Measurements from ENCODE around the gene CENPH. TPM values are rescaled to one million over a fixed set of nuclear protein-coding genes. Genes with fewer than 3 reads are reported as not detected.
"Not testable (repeated sequence)": the region's sequence is repeated elsewhere in the genome, so short reads cannot be mapped to it uniquely, and the experiment has no call there.

The CENPH gene
- total and polyA plus RNA-seq, 5 donors from 2014 or later, result 5.6 to 9.3 (median 6.0) TPM

DNA sequence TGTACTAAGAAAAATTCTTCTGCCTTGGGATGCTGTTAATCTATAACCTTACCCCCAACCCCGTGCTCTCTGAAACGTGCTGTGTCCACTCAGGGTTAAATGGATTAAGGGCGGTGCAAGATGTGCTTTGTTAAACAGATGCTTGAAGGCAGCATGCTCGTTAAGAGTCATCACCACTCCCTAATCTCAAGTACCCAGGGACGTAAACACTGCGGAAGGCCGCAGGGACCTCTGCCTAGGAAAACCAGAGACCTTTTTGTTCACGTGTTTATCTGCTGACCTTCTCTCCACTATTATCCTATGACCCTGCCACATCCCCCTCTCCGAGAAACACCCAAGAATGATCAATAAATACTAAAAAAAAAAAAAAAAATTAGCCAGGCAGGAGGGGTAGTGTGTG is 31.4 kb downstream of the CENPH start:
- not testable (repeated sequence) for H3K9me3 Mint-ChIP-seq; H3K27ac Mint-ChIP-seq; H3K9me3 ChIP-seq (ENCODE audit: control insufficient read depth in 2 of 2, low read length in 2 of 2); H3K27ac ChIP-seq (ENCODE audit: insufficient read depth, low read length, poor library complexity, severe bottlenecking); ATAC-seq (ENCODE audit: low read depth in 2 of 2); H3K36me3 Mint-ChIP-seq; H3K27me3 ChIP-seq (ENCODE audit: control insufficient read depth, insufficient read depth, low read length); H3K4me3 ChIP-seq (ENCODE audit: low read depth, low read length); H3K27me3 Mint-ChIP-seq; H3K36me3 ChIP-seq (ENCODE audit: control insufficient read depth, insufficient read depth, low read length); DNase-seq; H3K4me3 Mint-ChIP-seq
- H3K4me1 Mint-ChIP-seq, result peaks cover 6 to 33% (median 20%) of the 10 kb centered on the region in 4 donors
- H3K4me1 ChIP-seq (ENCODE audit: control insufficient read depth, insufficient read depth, low read length, poor library complexity, severe bottlenecking), result peaks cover 14% of the 10 kb centered on the region

- H3K9me3 Mint-ChIP-seq, result peaks cover 0 to 2% (median 0%) of the 10 kb centered on the region in 7 donors
- peaks cover 8% of the 10 kb centered on the region for H3K36me3 Mint-ChIP-seq
- H3K4me1 Mint-ChIP-seq, result peaks cover 6 to 14% (median 8%) of the 10 kb centered on the region in 4 donors
- no peak overlapping the region for H3K4me3 ChIP-seq (ENCODE audit: low read depth, low read length)
- no peak overlapping the region for H3K4me3 Mint-ChIP-seq
- DNase-seq, result no peak
- no peaks in the 10 kb centered on the region for H3K9me3 ChIP-seq (ENCODE audit: control insufficient read depth in 2 of 2, low read length in 2 of 2)
- H3K27me3 Mint-ChIP-seq, result no peaks in the 10 kb centered on the region
- no peak overlapping the region for H3K27ac ChIP-seq (ENCODE audit: insufficient read depth, low read length, poor library complexity, severe bottlenecking)
- no peaks in the 10 kb centered on the region for H3K27me3 ChIP-seq (ENCODE audit: control insufficient read depth, insufficient read depth, low read length)
- H3K27ac Mint-ChIP-seq, result no peak overlapping the region
- H3K4me1 ChIP-seq (ENCODE audit: control insufficient read depth, insufficient read depth, low read length, poor library complexity, severe bottlenecking), result no peaks in the 10 kb centered on the region
- peaks cover 18% of the 10 kb centered on the region for H3K36me3 ChIP-seq (ENCODE audit: control insufficient read depth, insufficient read depth, low read length)
- ATAC-seq (ENCODE audit: low read depth in 2 of 2), result no peak
These were observed 35.1 kb downstream of the CENPH start for GRCh38 chr5:69224520-69224919.

DNA sequence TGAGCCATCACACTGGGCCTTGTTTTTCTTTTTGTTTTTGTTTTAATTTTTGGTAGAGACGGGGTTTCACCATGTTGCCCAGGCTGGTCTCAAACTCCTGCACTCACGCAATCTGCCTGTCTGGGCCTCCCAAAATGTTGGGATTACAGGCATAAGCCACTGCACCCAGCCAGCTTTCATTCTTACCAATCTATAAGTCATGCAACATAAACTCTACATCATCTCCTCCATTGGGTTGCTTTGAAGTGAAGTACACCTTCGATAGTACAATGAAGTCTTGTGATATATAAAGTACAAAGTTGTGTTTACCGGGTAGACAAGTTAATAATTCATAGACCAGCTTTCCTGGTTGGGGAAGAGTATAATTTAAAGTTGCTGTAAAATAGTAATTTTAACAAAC is 36.5 kb downstream of the CENPH start:
- Mint-ChIP-seq H3K9me3 (no peaks in the 10 kb centered on the region), H3K27ac (peak overlapping the region in 1 of 3 donors; percentile 49), H3K36me3 (peaks cover 8% of the 10 kb centered on the region), H3K4me3 (no peak overlapping the region), H3K4me1 (peaks cover 6 to 14% (median 8%) of the 10 kb centered on the region in 4 donors), H3K27me3 (no peaks in the 10 kb centered on the region)
- ATAC-seq (ENCODE audit: low read depth in 2 of 2), result no peak
- H3K9me3 ChIP-seq (ENCODE audit: control insufficient read depth in 2 of 2, low read length in 2 of 2), result no peaks in the 10 kb centered on the region
- no peaks in the 10 kb centered on the region for H3K4me1 ChIP-seq (ENCODE audit: control insufficient read depth, insufficient read depth, low read length, poor library complexity, severe bottlenecking)
- no peak overlapping the region for H3K27ac ChIP-seq (ENCODE audit: insufficient read depth, low read length, poor library complexity, severe bottlenecking)
- H3K27me3 ChIP-seq (ENCODE audit: control insufficient read depth, insufficient read depth, low read length), result no peaks in the 10 kb centered on the region
- no peak for DNase-seq
- H3K4me3 ChIP-seq (ENCODE audit: low read depth, low read length), result no peak overlapping the region
- H3K36me3 ChIP-seq (ENCODE audit: control insufficient read depth, insufficient read depth, low read length), result peaks cover 23% of the 10 kb centered on the region

GRCh38 chr5:69230181-69230580 is 40.8 kb downstream of the CENPH start:
- ATAC-seq (ENCODE audit: low read depth in 2 of 2) (no peak), DNase-seq (no peak)
- Histone ChIP-seq H3K4me1 (ENCODE audit: control insufficient read depth, insufficient read depth, low read length, poor library complexity, severe bottlenecking) (peaks cover 8% of the 10 kb centered on the region), H3K4me3 (ENCODE audit: low read depth, low read length) (no peak overlapping the region), H3K36me3 (ENCODE audit: control insufficient read depth, insufficient read depth, low read length) (peaks cover 23% of the 10 kb centered on the region), H3K27ac (ENCODE audit: insufficient read depth, low read length, poor library complexity, severe bottlenecking) (no peak overlapping the region), H3K27me3 (ENCODE audit: control insufficient read depth, insufficient read depth, low read length) (no peaks in the 10 kb centered on the region), H3K9me3 (ENCODE audit: control insufficient read depth in 2 of 2, low read length in 2 of 2) (no peaks in the 10 kb centered on the region)
- Mint-ChIP-seq H3K27me3 (no peaks in the 10 kb centered on the region), H3K4me3 (no peak overlapping the region), H3K36me3 (peaks cover 4% of the 10 kb centered on the region), H3K9me3 (no peaks in the 10 kb centered on the region), H3K27ac (no peak overlapping the region), H3K4me1 (peaks cover 1 to 11% (median 4%) of the 10 kb centered on the region in 4 donors)

DNA sequence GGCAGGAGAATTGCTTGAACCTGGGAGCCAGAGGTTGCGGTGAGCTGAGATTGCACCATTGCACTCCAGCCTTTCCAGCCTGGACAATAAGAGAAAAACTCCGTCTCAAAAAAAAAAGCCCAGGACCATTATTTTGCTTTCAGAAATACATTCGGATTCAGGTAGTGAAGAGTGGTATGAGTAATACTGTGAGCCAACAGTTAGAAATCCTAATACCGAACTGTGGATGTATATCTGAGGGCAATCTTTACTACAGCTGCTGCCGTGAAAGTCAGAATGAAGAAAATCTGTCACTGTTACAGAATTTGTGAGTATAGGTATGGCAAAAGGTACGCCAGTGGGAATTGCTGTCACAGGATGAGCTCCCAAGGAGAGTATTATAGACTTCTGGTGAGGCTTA is 41.9 kb downstream of the CENPH start:
- H3K4me1 Mint-ChIP-seq, result peaks cover 5 to 21% (median 10%) of the 10 kb centered on the region in 4 donors
- no peak overlapping the region for H3K4me3 ChIP-seq (ENCODE audit: low read depth, low read length)

DNA sequence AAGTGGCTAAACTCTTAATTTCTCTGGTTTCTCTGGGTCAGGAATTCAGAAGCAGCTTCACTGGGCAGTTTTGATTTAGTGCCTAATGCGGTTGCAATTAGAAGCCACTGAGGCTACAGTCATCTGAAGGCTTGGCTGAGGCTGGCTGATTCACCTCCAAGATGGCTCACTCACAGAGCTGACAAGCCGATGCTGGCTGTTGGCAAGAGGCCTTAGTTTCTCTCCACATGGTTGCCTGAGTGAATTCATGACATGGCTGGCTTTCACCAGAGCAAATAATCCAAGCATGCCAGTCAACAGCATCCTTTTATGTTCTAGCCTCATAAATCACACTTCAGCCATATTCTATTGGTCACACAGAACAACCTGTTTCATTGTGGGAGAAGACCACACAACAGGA is 42.5 kb downstream of the CENPH start:
- DNase-seq, result no peak
- no peak for ATAC-seq (ENCODE audit: low read depth in 2 of 2)
- Mint-ChIP-seq H3K4me1 (peaks cover 5 to 26% (median 12%) of the 10 kb centered on the region in 4 donors), H3K27ac (no peak overlapping the region), H3K27me3 (no peaks in the 10 kb centered on the region), H3K36me3 (peaks cover under 1% of the 10 kb centered on the region), H3K4me3 (peak overlapping the region in 3 of 4 donors; percentile 12 to 82 (median 71)), H3K9me3 (no peaks in the 10 kb centered on the region)
- peaks cover 22% of the 10 kb centered on the region for H3K36me3 ChIP-seq (ENCODE audit: control insufficient read depth, insufficient read depth, low read length)
- H3K4me3 ChIP-seq (ENCODE audit: low read depth, low read length), result no peak overlapping the region
- no peak overlapping the region for H3K27ac ChIP-seq (ENCODE audit: insufficient read depth, low read length, poor library complexity, severe bottlenecking)
- H3K27me3 ChIP-seq (ENCODE audit: control insufficient read depth, insufficient read depth, low read length), result no peaks in the 10 kb centered on the region
- peaks cover 23% of the 10 kb centered on the region for H3K4me1 ChIP-seq (ENCODE audit: control insufficient read depth, insufficient read depth, low read length, poor library complexity, severe bottlenecking)
- no peaks in the 10 kb centered on the region for H3K9me3 ChIP-seq (ENCODE audit: control insufficient read depth in 2 of 2, low read length in 2 of 2)

More for the DNA sequence above, 41.9 kb downstream of the CENPH start:
- Mint-ChIP-seq H3K4me3 (peak overlapping the region in 1 of 4 donors; percentile 71), H3K36me3 (no peaks in the 10 kb centered on the region), H3K27ac (no peak overlapping the region), H3K9me3 (no peaks in the 10 kb centered on the region), H3K27me3 (no peaks in the 10 kb centered on the region)
- ATAC-seq (ENCODE audit: low read depth in 2 of 2) (no peak), DNase-seq (no peak)
- no peak overlapping the region for H3K27ac ChIP-seq (ENCODE audit: insufficient read depth, low read length, poor library complexity, severe bottlenecking)
- H3K4me1 ChIP-seq (ENCODE audit: control insufficient read depth, insufficient read depth, low read length, poor library complexity, severe bottlenecking), result peaks cover 17% of the 10 kb centered on the region
- no peaks in the 10 kb centered on the region for H3K27me3 ChIP-seq (ENCODE audit: control insufficient read depth, insufficient read depth, low read length)
- H3K36me3 ChIP-seq (ENCODE audit: control insufficient read depth, insufficient read depth, low read length), result peaks cover 23% of the 10 kb centered on the region
- H3K9me3 ChIP-seq (ENCODE audit: control insufficient read depth in 2 of 2, low read length in 2 of 2), result no peaks in the 10 kb centered on the region

DNA sequence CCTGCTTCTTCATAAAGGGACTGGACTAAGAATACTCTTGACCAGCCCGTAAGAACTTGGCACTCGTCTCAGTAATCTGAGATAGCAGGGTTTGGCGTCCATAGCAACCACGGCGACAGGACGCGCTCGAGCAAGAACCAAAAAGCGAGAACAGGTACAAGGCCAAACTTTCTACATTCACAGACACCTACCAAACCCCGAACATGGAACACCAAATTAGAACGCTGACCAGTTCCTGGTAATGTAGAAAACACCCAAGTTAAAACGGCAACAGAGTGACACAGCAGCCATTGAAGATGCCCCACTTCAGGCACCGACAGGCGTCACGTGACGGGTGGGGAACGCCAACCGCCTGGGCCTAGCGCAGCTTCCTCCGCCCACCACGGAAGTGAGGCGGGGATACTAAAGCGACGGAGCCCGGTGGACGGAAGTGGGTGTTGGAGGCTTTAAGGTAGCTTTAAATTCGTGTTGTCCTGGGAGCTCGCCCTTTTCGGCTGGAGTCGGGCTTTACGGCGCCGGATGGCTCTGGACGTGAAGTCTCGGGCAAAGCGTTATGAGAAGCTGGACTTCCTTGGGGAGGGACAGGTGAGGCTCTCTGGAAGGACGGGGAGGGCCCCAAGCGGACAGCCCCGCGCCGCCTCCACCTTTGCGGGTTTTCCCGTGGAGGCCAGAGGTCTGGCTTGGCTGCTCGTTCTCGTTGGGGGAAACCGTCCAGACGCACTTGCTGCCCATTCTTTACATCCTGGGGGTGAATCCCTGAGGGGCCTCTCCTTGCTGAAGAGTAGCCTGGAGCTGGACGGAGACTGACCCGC is 45.3 kb downstream of the CENPH start, which contains the start of gene CDK7:
Gene CDK7 (plus strand): TSS at position 430 of the 812 bp plus-strand sequence. CDS start 90 bp downstream, at position 520.
- peak within 1 kb of the TSS; percentile 99 for H3K4me3 ChIP-seq (ENCODE audit: low read depth, low read length)
- no peaks in the 10 kb centered on the region for H3K9me3 ChIP-seq (ENCODE audit: control insufficient read depth in 2 of 2, low read length in 2 of 2)
- H3K27ac Mint-ChIP-seq, result peak within 1 kb of the TSS; percentile 91 to 95 (median 91)
- peaks cover 10% of the 10 kb centered on the region for H3K36me3 ChIP-seq (ENCODE audit: control insufficient read depth, insufficient read depth, low read length)
- H3K27me3 Mint-ChIP-seq, result no peaks in the 10 kb centered on the region
- no peaks in the 10 kb centered on the region for H3K9me3 Mint-ChIP-seq
- peaks cover 16% of the 10 kb centered on the region for H3K36me3 Mint-ChIP-seq
- peaks cover 42% of the 10 kb centered on the region for H3K4me1 ChIP-seq (ENCODE audit: control insufficient read depth, insufficient read depth, low read length, poor library complexity, severe bottlenecking)
- DNase-seq (peak; percentile 91 to 96 (median 91)), ATAC-seq (ENCODE audit: low read depth in 2 of 2) (peak; percentile 100)
- H3K27ac ChIP-seq (ENCODE audit: insufficient read depth, low read length, poor library complexity, severe bottlenecking), result peak within 1 kb of the TSS; percentile 72
- H3K4me3 Mint-ChIP-seq, result peak within 1 kb of the TSS; percentile 94 to 98 (median 96)
- no peaks in the 10 kb centered on the region for H3K27me3 ChIP-seq (ENCODE audit: control insufficient read depth, insufficient read depth, low read length)
- H3K4me1 Mint-ChIP-seq, result peaks cover 25 to 51% (median 36%) of the 10 kb centered on the region in 4 donors

Measured in CD4-positive, CD25-positive, alpha-beta regulatory T cell (primary cell).